Lower leg skin (tissue), 3 donors: Measurements from ENCODE around the gene HMCN2.

Source experiments
- CTCF ChIP-seq, 3 donors: fragments of 450-650 bp; IDR thresholded peaks; one replicate each; pipeline ENCODE4 v1.5.1; 2016; ENCODE audit warnings: antibody characterized with exemption in 3 of 3, mild to moderate bottlenecking in 3 of 3, moderate library complexity in 2 of 3
- POLR2A ChIP-seq, 2 donors: fragments of 450-650 bp; IDR thresholded peaks; one replicate each; pipeline ENCODE4 v1.6.1; 2016 to 2017; ENCODE audit warnings: antibody characterized with exemption in 2 of 2, mild to moderate bottlenecking in 1 of 2, moderate library complexity in 1 of 2

GRCh38 chr9:130458027-130458803 is 192.7 kb downstream of the HMCN2 start:
- TF ChIP-seq CTCF (IDR thresholded peaks at IDR 0.05) (no peak), POLR2A (IDR thresholded peaks at IDR 0.05) (no peak)
